Retina (tissue), 1 donor: ENCODE results near the gene FLYWCH1.

Experiments used
- DNase-seq: peaks from one replicate; pipeline ENCODE4 v3.0.0-alpha.2; 2016

The FLYWCH1 gene

DNA sequence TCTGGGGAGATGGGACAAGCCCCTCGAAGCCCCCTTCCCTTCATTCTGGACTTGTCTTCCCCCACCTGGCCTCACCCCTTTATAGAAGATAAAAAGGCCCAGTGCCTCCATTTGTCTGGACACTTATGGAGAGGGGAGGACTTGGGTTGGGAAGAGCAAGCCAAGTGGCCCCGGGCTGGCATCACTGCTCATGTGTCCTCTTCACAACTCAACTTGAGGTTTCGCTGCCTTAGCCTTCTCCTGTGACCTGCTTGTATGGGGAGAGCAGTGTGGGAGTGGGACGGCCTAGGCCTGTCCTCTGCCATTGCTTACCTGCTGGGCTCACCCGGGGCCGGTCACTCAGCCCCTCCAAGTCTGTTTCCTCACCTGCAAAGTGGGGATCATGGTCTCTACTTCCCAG lies 58.8 kb downstream of the FLYWCH1 start:
- no peak for DNase-seq

DNA sequence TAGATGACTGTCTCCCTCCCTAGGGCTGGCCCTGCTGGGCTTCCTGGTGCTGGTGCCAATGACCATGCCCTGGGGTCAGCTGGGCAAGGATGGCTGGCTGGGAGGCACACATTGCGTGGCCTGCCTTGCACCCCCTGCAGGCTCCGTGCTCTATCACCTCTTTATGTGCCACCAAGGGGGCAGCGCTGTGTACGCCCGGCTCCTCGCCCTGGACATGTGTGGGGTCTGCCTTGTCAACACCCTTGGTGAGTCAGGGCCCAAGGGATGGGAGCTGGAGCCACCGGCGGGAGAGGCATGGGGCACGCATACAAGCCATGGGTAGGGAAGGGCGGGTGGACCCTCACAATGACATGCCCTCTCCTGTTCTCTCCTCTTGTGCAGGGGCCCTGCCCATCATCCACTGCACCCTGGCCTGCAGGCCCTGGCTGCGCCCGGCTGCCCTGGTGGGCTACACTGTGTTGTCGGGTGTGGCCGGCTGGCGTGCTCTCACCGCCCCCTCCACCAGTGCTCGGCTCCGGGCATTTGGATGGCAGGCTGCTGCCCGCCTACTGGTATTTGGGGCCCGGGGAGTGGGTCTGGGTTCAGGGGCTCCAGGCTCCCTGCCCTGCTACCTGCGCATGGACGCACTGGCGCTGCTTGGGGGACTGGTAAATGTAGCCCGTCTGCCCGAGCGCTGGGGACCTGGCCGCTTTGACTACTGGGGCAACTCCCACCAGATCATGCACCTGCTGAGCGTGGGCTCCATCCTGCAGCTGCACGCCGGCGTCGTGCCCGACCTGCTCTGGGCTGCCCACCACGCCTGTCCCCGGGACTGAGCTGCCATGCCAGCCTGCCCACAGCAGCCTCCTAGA lies 59.6 kb downstream of the FLYWCH1 start:
- no peak for DNase-seq

- no peak for DNase-seq
Measured at GRCh38 chr16:2971985-2972784, 60.5 kb downstream of the FLYWCH1 start.

DNA sequence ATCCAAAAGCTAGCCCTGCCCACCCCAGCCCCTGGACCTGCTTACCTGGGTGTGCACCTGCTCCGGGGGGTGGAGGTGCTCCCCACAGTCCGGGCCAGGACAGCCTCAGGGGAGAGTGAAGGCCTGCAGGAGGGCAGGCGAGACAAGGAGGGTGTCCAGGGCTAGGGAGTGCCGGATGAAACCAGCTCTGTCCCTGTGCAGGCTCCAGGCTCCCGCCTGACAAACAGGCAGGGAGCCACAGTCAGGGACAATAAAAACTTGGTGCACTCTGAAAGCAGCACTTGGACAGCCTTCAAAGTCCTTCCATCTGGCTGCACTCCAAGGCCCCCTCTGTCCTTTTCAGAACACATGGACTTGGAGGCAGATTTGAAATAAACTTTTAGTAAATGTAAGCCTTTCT lies 61.4 kb downstream of the FLYWCH1 start:
- DNase-seq, result no peak

- DNase-seq, result no peak
Measured at GRCh38 chr16:2973605-2974318, 62.0 kb downstream of the FLYWCH1 start.

GRCh38 chr16:2974319-2975056 lies 62.8 kb downstream of the FLYWCH1 start:
- DNase-seq, result no peak

- no peak for DNase-seq
Measured at GRCh38 chr16:2975161-2975795, 63.5 kb downstream of the FLYWCH1 start.

DNA sequence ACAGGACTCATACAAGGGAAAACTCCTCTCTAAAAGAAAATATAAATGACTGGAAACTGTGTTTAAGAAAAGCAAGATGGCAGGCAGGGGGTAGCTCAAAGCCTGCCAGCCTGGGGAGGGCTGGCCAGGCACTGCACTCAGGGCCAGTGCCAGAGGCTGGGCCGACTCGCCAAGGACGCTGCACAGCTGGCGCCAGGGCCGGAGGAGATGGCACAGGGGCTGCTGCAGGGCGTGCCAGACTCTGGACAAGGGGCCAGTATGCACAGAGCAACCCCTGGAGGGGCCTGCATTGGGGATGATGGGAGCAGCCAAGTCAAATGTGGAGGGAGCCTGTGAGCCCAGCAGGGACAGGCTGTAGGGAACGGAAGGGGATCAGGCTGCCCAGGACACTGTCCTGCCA lies 64.5 kb downstream of the FLYWCH1 start:
- DNase-seq, result no peak

DNA sequence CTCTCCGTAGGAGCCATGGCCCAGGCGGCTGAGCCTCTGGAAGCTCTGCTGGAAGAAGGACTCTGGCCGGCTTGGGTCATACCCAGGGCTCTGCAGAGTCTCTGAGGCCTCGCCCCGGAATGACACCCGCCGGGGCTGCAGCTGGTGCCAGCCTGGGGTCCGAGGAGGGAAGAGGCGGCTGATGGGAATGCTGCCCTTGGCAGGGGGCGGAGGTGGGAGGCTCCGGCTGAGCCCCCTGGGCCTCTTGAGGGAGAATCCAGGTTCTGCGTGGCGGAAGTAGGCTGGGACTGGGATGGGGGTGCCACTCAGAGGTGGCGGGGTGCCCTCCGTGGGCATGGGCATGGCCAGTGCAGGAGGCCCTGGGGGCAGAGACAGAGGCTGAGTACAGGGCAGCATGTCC lies 64.9 kb downstream of the FLYWCH1 start:
- DNase-seq, result no peak

DNA sequence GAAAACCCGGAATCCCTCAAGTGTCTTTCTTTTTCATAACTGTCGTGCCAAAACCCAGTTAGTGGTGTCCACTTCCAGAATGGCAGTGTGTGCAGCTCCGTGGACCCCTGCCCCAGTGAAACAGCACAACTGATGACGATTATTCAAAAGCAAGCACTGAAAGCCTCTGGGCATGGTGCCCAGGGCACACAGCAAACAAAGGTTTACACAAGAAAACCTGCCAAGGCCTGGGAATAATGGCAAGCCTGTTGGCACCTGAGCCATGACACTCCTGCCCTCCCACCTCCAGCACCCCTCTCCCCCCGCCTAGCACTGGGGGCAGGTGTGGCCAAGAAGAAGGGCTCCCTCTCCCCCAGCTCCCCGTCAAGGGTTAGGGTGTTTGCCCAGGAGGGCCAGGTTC lies 65.7 kb downstream of the FLYWCH1 start:
- no peak for DNase-seq

GRCh38 chr16:2979669-2980226 lies 68.0 kb downstream of the FLYWCH1 start:
- no peak for DNase-seq

- peak; percentile 97 for DNase-seq
Measured at GRCh38 chr16:2980227-2981176, 68.8 kb downstream of the FLYWCH1 start, which contains the start of gene PKMYT1. Gene PKMYT1, minus strand, starts transcription at chr16:2980446. Its CDS starts 789 bp downstream, at chr16:2979657.

GRCh38 chr16:2981177-2981898 lies 69.6 kb downstream of the FLYWCH1 start:
- DNase-seq, result no peak

GRCh38 chr16:2981899-2982250 lies 70.1 kb downstream of the FLYWCH1 start:
- no peak for DNase-seq

- DNase-seq, result no peak
Measured at GRCh38 chr16:2982402-2982801, 70.7 kb downstream of the FLYWCH1 start.

DNA sequence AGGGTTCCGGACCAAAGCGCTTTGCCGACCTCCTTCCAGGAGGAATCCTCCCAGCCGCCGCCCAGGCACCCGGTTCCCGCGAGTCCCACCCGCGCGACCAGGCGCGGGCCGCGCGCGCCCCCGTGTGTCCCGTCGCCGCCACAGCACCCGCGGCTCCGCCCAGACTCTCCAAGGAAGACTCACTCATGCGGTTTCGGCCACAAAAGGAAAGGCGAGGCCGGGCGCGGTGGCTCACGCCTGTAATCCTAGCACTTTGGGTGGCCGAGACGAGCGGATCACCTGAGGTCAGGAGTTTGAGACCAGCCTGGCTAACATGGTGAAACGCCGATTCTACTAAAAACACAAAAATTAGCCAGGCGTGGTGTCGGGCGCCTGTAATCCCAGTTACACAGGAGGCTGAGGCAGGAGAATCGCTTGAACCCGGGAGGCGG lies 72.0 kb downstream of the FLYWCH1 start:
- peak; percentile 96 for DNase-seq

DNA sequence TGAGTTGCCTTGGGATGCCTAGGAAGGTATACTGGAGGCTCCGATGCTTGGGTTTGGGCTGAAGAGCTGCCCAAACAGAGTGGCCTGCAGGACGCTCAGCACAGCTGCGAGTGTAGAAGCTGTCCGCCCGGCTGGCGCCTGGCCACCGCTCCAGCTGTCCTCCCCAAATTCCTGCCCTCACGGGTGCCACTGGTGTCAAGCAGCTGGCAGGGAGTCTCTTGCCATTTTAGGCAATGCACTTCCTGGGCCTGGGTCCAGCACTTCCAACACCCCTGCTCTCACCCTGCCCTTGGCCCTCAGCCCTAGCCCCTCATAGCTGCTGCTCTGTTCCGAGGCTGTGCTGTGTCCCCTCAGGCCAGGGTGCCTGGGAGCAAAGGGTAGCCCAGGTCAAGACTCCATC lies 73.7 kb downstream of the FLYWCH1 start:
- no peak for DNase-seq

- no peak for DNase-seq
Measured at GRCh38 chr16:2985893-2986355, 74.2 kb downstream of the FLYWCH1 start.

DNA sequence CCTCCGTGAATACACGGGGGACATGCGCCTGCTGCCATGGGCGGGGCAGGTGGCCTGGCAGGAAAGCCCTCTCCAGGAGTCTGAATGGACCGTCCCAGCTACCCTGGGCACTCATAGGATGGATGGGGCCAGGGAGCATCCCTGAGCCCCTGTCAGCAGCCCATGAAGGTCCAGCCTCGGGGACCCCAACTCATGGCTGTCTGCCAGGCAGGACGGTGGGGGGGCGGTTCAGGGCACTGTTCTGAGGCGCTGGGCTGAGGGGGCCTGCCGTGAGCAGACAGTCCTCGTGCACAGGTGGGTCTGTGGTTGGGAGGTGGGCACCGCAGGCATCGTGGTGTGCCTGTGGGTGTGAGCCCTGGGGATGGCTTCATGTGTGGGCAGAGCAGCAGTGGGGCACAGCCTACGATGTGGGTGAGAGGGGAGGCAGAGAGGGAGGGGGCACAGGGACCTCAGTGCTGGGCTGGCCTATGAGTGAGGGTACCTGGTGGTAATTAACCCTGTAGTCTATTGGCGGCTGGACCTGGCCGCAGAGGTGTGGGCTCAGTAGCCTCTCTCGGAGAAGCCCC lies 75.0 kb downstream of the FLYWCH1 start:
- DNase-seq, result no peak
